GM19452 (cell line): ENCODE results near the gene CYB5R4.
"Not testable (repeated sequence)": the region's sequence is repeated elsewhere in the genome, so short reads cannot be mapped to it uniquely, and the experiment has no call there.

ENCODE experiments used
- ATAC-seq: cut with Tn5 transposase; IDR thresholded peaks from one replicate; pipeline ENCODE4 v1.9.1; 2021; ENCODE audit not compliant: unreplicated experiment

Gene CYB5R4

GRCh38 chr6:83907623-83908390, 48.3 kb downstream of the CYB5R4 start:
- not testable (repeated sequence) for ATAC-seq

GRCh38 chr6:83908813-83909212, 49.3 kb downstream of the CYB5R4 start:
- no peak for ATAC-seq

- ATAC-seq = no peak
Observed at GRCh38 chr6:83911278-83911677, 51.8 kb downstream of the CYB5R4 start.

- no peak for ATAC-seq
Observed at GRCh38 chr6:83914953-83915352, 55.5 kb downstream of the CYB5R4 start.

- ATAC-seq = no peak
Observed at GRCh38 chr6:83917001-83917400, 57.5 kb downstream of the CYB5R4 start.

- no peak for ATAC-seq
Observed at GRCh38 chr6:83920017-83920416, 60.5 kb downstream of the CYB5R4 start.

- no peak for ATAC-seq
Observed at GRCh38 chr6:83921315-83921714, 61.8 kb downstream of the CYB5R4 start.

GRCh38 chr6:83927470-83927869, 68.0 kb downstream of the CYB5R4 start:
- no peak for ATAC-seq

GRCh38 chr6:83928286-83928685, 68.8 kb downstream of the CYB5R4 start:
- ATAC-seq = no peak

- ATAC-seq = not testable (repeated sequence)
Observed at GRCh38 chr6:83946201-83946833, 86.8 kb downstream of the CYB5R4 start.

- not testable (repeated sequence) for ATAC-seq
Observed at GRCh38 chr6:83947983-83948382, 88.5 kb downstream of the CYB5R4 start.

GRCh38 chr6:83948851-83949250, 89.4 kb downstream of the CYB5R4 start:
- no peak for ATAC-seq

GRCh38 chr6:83951423-83951822, 91.9 kb downstream of the CYB5R4 start:
- ATAC-seq = not testable (repeated sequence)

- ATAC-seq = no peak
Observed at GRCh38 chr6:83952830-83953229, 93.3 kb downstream of the CYB5R4 start.

- no peak for ATAC-seq
Observed at GRCh38 chr6:83954371-83954770, 94.9 kb downstream of the CYB5R4 start.

GRCh38 chr6:83958241-83958685, 98.8 kb downstream of the CYB5R4 start:
- ATAC-seq = peak; percentile 4

- no peak for ATAC-seq
Observed at GRCh38 chr6:83960664-83961063, 101.2 kb downstream of the CYB5R4 start.

- peak; percentile 77 for ATAC-seq
Observed at GRCh38 chr6:83962582-83962981, 103.1 kb downstream of the CYB5R4 start.

- ATAC-seq = no peak
Observed at GRCh38 chr6:83966539-83966938, 107.0 kb downstream of the CYB5R4 start.

GRCh38 chr6:83970582-83970981, 111.1 kb downstream of the CYB5R4 start:
- ATAC-seq = no peak

GRCh38 chr6:83974409-83975050, 115.0 kb downstream of the CYB5R4 start:
- ATAC-seq = no peak
